ENCODE measurements around the gene WDR70. TPM values are rescaled to one million over a fixed set of nuclear protein-coding genes. Genes with fewer than 3 reads are reported as not detected.

The WDR70 gene
- total and polyA plus RNA-seq, 10 of the 15 experiments (the other 5 are each of a cell fraction or from before 2014, with no cell fraction given) = 10.9 to 33.6 (median 29.1) TPM

GRCh38 chr5:37735649-37736347, 356.7 kb downstream of the WDR70 start:
- Histone ChIP-seq H3K4me3 (no peak overlapping the region), H3K79me2 (ENCODE audit: control insufficient read depth, insufficient read depth, low read length) (no peaks in the 10 kb centered on the region), H3K27ac (ENCODE audit: control insufficient read depth, insufficient read depth) (no peak overlapping the region), H3K27me3 (replicated peaks in 1 of 2; ENCODE audit: control insufficient read depth in 2 of 2, insufficient read depth in 2 of 2, low read length in 1 of 2) (no peaks in the 10 kb centered on the region), H3K4me2 (ENCODE audit: control insufficient read depth, insufficient read depth) (no peak overlapping the region), H3K9ac (ENCODE audit: control insufficient read depth, insufficient read depth, low read length) (no peak overlapping the region), H3K9me3 (replicated peaks; ENCODE audit: control insufficient read depth, insufficient read depth, low read length) (no peaks in the 10 kb centered on the region; the same call in 2 of the 3 replicates), H3K36me3 (ENCODE audit: control insufficient read depth in 2 of 2, insufficient read depth in 2 of 2, low read length in 1 of 2) (no peaks in the 10 kb centered on the region; a peak in 1 of 4 replicates), H3K4me1 (ENCODE audit: control insufficient read depth, insufficient read depth, low read length) (peaks cover 6% of the 10 kb centered on the region), H4K20me1 (ENCODE audit: control insufficient read depth, insufficient read depth) (no peaks in the 10 kb centered on the region), H2AFZ (ENCODE audit: control insufficient read depth, low read depth, low read length) (no peak overlapping the region)
- FAIRE-seq = no peak
- TF ChIP-seq, protein P1, sequence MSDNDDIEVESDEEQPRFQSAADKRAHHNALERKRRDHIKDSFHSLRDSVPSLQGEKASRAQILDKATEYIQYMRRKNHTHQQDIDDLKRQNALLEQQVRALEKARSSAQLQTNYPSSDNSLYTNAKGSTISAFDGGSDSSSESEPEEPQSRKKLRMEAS (IDR thresholded peaks at IDR 0.05; ENCODE audit: low read depth, low read length) = no peak
- no peak for DNase-seq (ENCODE audit: low read depth, low spot score)
- no TSS peak for BruUV-seq (replicated peaks)
- ChIA-PET POLR2A (interaction anchor here (0.6 kb wide), 1 partner anchor 1559 kb away, joined by 5 read pairs; no protein-coding TSS in a partner anchor), RAD21 (ENCODE audit: unreplicated experiment) (interaction anchor here (1.6 kb wide), 1 partner anchor 323 kb away, joined by 4 read pairs; no protein-coding TSS in a partner anchor), SMC1A (ENCODE audit: uncharacterized antibody, unreplicated experiment) (interaction anchor here (1.0 to 2.0 kb wide), 4 partner anchors 11 to 26 kb away, joined by 3 to 13 read pairs (median 4); no protein-coding TSS in a partner anchor), CTCF (interaction anchor here (3.0 kb wide), 1 partner anchor 12 kb away, joined by 14 read pairs; no protein-coding TSS in a partner anchor)
- ATAC-seq = peak; percentile 38; the same call in 2 of the 3 replicates
- in situ Hi-C loops (cut with MboI) = no loop called here
- 74% methylated on average over 4 of the region's 4 CpGs for WGBS (ENCODE audit: insufficient coverage, insufficient replicate concordance, low lambda C conversion rate, missing lambda C conversion rate)
- intact Hi-C loops (cut with micrococcal nuclease; ENCODE audit: unreplicated experiment) = no loop called here

DNA sequence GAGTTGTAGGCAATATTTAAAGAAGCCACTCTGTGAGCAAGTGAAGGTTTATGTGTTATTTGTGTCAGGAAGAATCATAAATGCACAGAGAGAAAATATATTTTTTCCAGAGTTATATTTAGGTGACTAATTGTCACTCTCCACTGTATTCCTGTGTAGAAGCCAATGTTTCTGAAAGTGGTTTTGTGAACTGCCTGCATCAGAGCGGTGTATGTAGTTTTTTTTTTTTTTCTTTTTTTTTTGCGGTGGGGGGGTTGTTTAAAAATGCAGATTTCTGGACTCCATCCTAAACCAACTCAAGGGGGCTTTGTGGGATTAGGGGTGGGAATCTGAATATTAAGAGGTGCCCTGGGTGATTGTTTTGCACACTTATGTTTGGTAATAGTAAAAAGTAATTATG, 357.3 kb downstream of the WDR70 start:
- DNase-seq (ENCODE audit: low read depth, low spot score) (no peak), FAIRE-seq (no peak), ATAC-seq (no peak)
- Histone ChIP-seq H3K4me1 (ENCODE audit: control insufficient read depth, insufficient read depth, low read length) (peaks cover 6% of the 10 kb centered on the region), H3K27ac (ENCODE audit: control insufficient read depth, insufficient read depth) (no peak overlapping the region), H3K4me2 (ENCODE audit: control insufficient read depth, insufficient read depth) (no peak overlapping the region), H4K20me1 (ENCODE audit: control insufficient read depth, insufficient read depth) (no peaks in the 10 kb centered on the region), H3K4me3 (no peak overlapping the region), H3K9me3 (replicated peaks; ENCODE audit: control insufficient read depth, insufficient read depth, low read length) (no peaks in the 10 kb centered on the region; the same call in 2 of the 3 replicates), H3K36me3 (ENCODE audit: control insufficient read depth in 2 of 2, insufficient read depth in 2 of 2, low read length in 1 of 2) (no peaks in the 10 kb centered on the region), H3K9ac (ENCODE audit: control insufficient read depth, insufficient read depth, low read length) (no peak overlapping the region), H2AFZ (ENCODE audit: control insufficient read depth, low read depth, low read length) (no peak overlapping the region), H3K27me3 (replicated peaks in 1 of 2; ENCODE audit: control insufficient read depth in 2 of 2, insufficient read depth in 2 of 2, low read length in 1 of 2) (no peaks in the 10 kb centered on the region), H3K79me2 (ENCODE audit: control insufficient read depth, insufficient read depth, low read length) (no peaks in the 10 kb centered on the region)
- no TSS peak for BruUV-seq (replicated peaks)
- intact Hi-C loops (cut with micrococcal nuclease; ENCODE audit: unreplicated experiment) (no loop called here), in situ Hi-C loops (cut with MboI) (no loop called here)
- ChIA-PET CTCF (interaction anchor here (2.3 to 3.0 kb wide), 3 partner anchors 11 to 14 kb away, joined by 14 to 26 read pairs (median 14); no protein-coding TSS in a partner anchor), POLR2A (no interaction called here), RAD21 (ENCODE audit: unreplicated experiment) (interaction anchor here (1.6 kb wide), 1 partner anchor 323 kb away, joined by 4 read pairs; no protein-coding TSS in a partner anchor), SMC1A (ENCODE audit: uncharacterized antibody, unreplicated experiment) (interaction anchor here (1.3 to 2.0 kb wide), 3 partner anchors 10 to 26 kb away, joined by 4 to 13 read pairs (median 5); no protein-coding TSS in a partner anchor)
- no peak for TF ChIP-seq WRNIP1 (IDR thresholded peaks at IDR 0.05; ENCODE audit: borderline replicate concordance, low read depth, low read length)
- no peak for TF ChIP-seq STAT1 (conservative IDR thresholded peaks at IDR 0.05)
- no peak for TF ChIP-seq CEBPB (IDR thresholded peaks at IDR 0.05; ENCODE audit: borderline replicate concordance in 1 of 2, low read depth in 2 of 2, low read length in 2 of 2)
- 100% methylated on average over 2 of the region's 2 CpGs for WGBS (ENCODE audit: insufficient coverage, insufficient replicate concordance, low lambda C conversion rate, missing lambda C conversion rate)

All from GM12878 (cell line).